HG03045 (cell line): ENCODE measurements around the gene TBC1D22B.

ENCODE experiments used
- ATAC-seq: cut with Tn5 transposase; IDR thresholded peaks from one replicate; pipeline ENCODE4 v1.9.1; 2021; ENCODE audit warnings: mild to moderate bottlenecking, moderate library complexity; ENCODE audit not compliant: unreplicated experiment

Gene TBC1D22B

DNA sequence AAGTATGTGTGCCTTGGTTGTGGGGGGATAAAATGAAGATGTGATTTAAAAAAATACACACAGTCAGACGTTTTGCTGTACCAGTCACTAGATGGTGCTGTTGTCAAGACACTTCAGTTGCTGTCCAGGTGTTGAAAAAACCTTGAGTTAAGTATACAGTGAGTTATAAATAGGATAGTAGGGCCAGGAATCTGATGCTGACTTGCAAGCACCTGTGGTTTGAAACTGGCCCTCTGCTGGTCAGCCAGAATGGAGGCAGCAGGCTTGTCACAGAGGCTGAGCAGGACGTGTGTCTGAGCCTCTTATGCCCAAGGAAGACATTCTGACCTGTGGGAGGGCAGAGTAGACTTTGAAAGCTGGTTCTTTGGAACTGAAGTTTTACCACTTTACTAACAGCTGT lies 124.0 kb downstream of the TBC1D22B start:
- no peak for ATAC-seq
